Right cardiac atrium (tissue), 5 donors: Measurements from ENCODE around the gene NDUFS3. TPM values are rescaled to one million over a fixed set of nuclear protein-coding genes. Genes with fewer than 3 reads are reported as not detected.
A peak's percentile ranks its signal among the peaks of the same experiment; 100 is the strongest.
"Not testable (repeated sequence)": the region's sequence is repeated elsewhere in the genome, so short reads cannot be mapped to it uniquely, and the experiment has no call there.

Experiments used
- ATAC-seq, 2 donors: fragments of 200-7000 bp; cut with Tn5 transposase; one replicate each; pipeline versions ENCODE4 v1.8.0 to v1.9.1; 2020; ENCODE audit warnings: moderate library complexity in 2 of 2, mild to moderate bottlenecking in 1 of 2
- DNase-seq, 3 donors: peaks; one replicate each; pipeline ENCODE4 v3.0.0-alpha.2; 2020
- H3K27ac ChIP-seq: one replicate; pipeline ENCODE4 v1.5.1; 2013; ENCODE audit warnings: mild to moderate bottlenecking, low read length, control low read depth, moderate library complexity
- H3K27me3 ChIP-seq: one replicate; pipeline ENCODE4 v1.6.1; 2013; ENCODE audit not compliant: control insufficient read depth, insufficient read depth
- H3K4me1 ChIP-seq: one replicate; pipeline ENCODE4 v1.6.1; 2013; ENCODE audit warnings: low read length; ENCODE audit not compliant: control insufficient read depth, insufficient read depth
- H3K4me3 ChIP-seq: one replicate; pipeline ENCODE4 v1.5.1; 2013; ENCODE audit warnings: low read length, control low read depth
- H3K9me3 ChIP-seq: one replicate; pipeline ENCODE4 v1.6.1; 2013; ENCODE audit warnings: low read length; ENCODE audit not compliant: control insufficient read depth
- WGBS: extraction: QIAGEN DNeasy Blood & Tissue Kit; methylation state at CpG from one replicate; pipeline ENCODE4 v1.1.7; 2013; 5-methylcytosine and 5-hydroxymethylcytosine counted together
- intact Hi-C, 4 donors: fragments of 100-400 bp; cut with DNase I; formaldehyde crosslinking; loops; one replicate each; pipeline versions ENCODE4 v1.11.0 to v1.14.0; 2022 to 2023
- long read RNA-seq, 4 donors: library from polyadenylated mRNA; unstranded; transcript quantifications; one replicate each; pipeline ENCODE4 v2.0.0, GENCODE V29; 2020 to 2021
- polyA plus RNA-seq: library from polyadenylated mRNA; stranded (reverse); fragments of 200-250 nt; gene quantifications from one replicate; pipeline ENCODE4 v1.2.3, GENCODE V29; 2013
- total RNA-seq, 4 donors: library from RNA; stranded (reverse); fragmentation: NEBNext Ultra II Directional; extraction: Animal tissue kit (Norgen Biotek cat#: 25700); gene quantifications; one replicate each; pipeline ENCODE4 v1.2.1, GENCODE V29; 2021
- donor health status: healthy with polysubstance abuse.
- donor health status: DM: no; HTN: yes; CAD: no.
- donor health status: DM: no; HTN: no; CAD: no.
- donor health status: DM: no; HTN: yes; CAD: no; lungs with severe emphysema.
- donor health status: DM: yes; HTN: yes; CAD: no.

Gene NDUFS3
- total RNA-seq (100 to 1,000 TPM; 143 to 189 (median 165) TPM), polyA plus RNA-seq (260 TPM)
- long read RNA-seq, donor 1, transcript NDUFS3-201 (7 exons, 958 nt) = major isoform, 103 of 110 reads
- long read RNA-seq, donor 1, partial matches to known transcripts = 3 of 110 reads
- long read RNA-seq, donor 1, other reads (novel, unspliced or antisense) = 4 of 110 reads
- long read RNA-seq, donor 2, transcript NDUFS3-201 (7 exons, 958 nt) = major isoform, 89 of 107 reads
- long read RNA-seq, donor 2, partial matches to known transcripts = 1 of 107 reads
- long read RNA-seq, donor 2, other reads (novel, unspliced or antisense) = 17 of 107 reads
- long read RNA-seq, donor 3, transcript NDUFS3-201 (7 exons, 958 nt) = major isoform, 96 of 115 reads
- long read RNA-seq, donor 3, partial matches to known transcripts = 3 of 115 reads
- long read RNA-seq, donor 3, other reads (novel, unspliced or antisense) = 16 of 115 reads
- long read RNA-seq, donor 4, transcript NDUFS3-201 (7 exons, 958 nt) = major isoform, 44 of 53 reads
- long read RNA-seq, donor 4, partial matches to known transcripts = 1 of 53 reads
- long read RNA-seq, donor 4, other reads (novel, unspliced or antisense) = 8 of 53 reads

- DNase-seq = peak; percentile 90 to 94 (median 93)
- WGBS = under 1% methylated on average over 72 of the region's 72 CpGs
- Histone ChIP-seq H3K27me3 (no peaks in the 10 kb centered on the region), H3K9me3 (no peaks in the 10 kb centered on the region), H3K27ac (peak within 1 kb of the TSS; percentile 82), H3K4me3 (peak within 1 kb of the TSS; percentile 88), H3K4me1 (peaks cover 6% of the 10 kb centered on the region)
- intact Hi-C loops = no loop called here
- ATAC-seq = peak; percentile 95
These were observed at the start of gene NDUFS3, which contains the start of gene KBTBD4 for GRCh38 chr11:47578524-47579494. Gene NDUFS3, plus strand, starts transcription at chr11:47579074. Its CDS starts 18 bp downstream, at chr11:47579092. Gene KBTBD4, minus strand, starts transcription at chr11:47578970. Its CDS starts 19 bp downstream, at chr11:47578951.

DNA sequence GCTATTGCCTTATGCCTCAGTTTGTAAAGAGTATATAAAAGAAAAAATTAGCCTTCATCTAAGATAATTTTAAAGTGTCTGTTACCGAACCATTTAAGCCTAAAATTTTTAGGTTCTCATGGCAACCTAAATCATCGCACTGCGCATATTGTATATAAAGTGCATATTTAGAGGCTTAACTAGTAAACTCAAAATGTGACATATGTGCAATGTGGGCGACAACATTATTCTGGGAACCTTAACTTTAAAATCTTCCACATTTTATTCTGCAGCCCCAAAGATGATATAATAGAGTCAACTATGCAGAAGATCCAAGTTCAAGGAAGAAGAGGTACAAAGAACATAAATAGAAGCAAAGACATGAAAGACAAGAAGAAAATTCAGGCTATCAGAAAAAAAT lies 48.9 kb upstream of the NDUFS3 start:
- Histone ChIP-seq H3K9me3 (no peaks in the 10 kb centered on the region), H3K27me3 (no peaks in the 10 kb centered on the region), H3K4me3 (no peak overlapping the region), H3K27ac (no peak overlapping the region), H3K4me1 (peaks cover 7% of the 10 kb centered on the region)
- no peak for ATAC-seq
- intact Hi-C loops = no loop called here
- 98% methylated on average over 4 of the region's 4 CpGs for WGBS
- DNase-seq = no peak

DNA sequence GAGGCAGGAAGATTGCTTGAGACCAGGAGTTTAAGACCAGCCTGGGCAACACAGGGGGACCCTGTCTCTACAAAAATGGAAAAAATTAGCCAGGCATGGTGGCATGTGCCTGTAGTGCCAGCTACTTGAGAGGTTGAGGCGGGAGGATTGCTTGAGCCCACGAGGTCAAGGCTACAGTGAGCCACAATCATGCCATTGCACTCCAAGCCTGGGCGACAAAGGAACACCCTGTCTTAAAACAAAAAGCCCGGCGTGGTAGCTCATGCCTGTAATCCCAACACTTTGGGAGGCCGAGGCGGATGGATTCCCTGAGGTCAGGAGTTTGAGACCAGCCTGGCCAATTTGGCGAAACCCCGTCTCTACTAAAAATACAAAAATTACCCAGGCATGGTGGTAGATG lies 48.2 kb upstream of the NDUFS3 start:
- H3K27ac ChIP-seq, intact Hi-C loops, DNase-seq, H3K9me3 ChIP-seq, H3K27me3 ChIP-seq, H3K4me1 ChIP-seq, ATAC-seq, H3K4me3 ChIP-seq: not testable (repeated sequence)
- 88% methylated on average over 9 of the region's 9 CpGs for WGBS

DNA sequence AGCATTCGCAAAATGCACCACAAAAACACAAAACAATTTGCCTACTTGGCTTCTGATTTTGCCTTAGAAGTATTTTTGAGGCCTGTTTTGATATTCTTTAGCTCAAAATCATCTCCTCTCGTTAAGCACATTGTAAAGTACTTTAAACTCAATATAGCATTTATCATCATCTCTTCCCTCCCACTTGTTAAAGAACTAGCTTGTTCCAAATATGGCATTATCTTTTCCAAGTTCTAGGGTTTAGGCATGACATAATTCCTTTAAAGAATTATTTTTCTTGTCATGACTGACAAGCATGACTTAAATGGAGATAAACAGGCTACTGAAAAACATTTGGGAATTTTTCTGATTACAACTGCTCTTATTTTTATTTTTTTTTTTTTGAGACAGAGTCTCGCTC lies 47.2 kb upstream of the NDUFS3 start:
- 66% methylated on average over 3 of the region's 3 CpGs for WGBS
- H3K27me3 ChIP-seq = no peaks in the 10 kb centered on the region
- intact Hi-C loops = no loop called here
- DNase-seq (no peak), ATAC-seq (peak; percentile 35 to 37)
- no peaks in the 10 kb centered on the region for H3K9me3 ChIP-seq
- no peak overlapping the region for H3K4me3 ChIP-seq
- H3K27ac ChIP-seq = no peak overlapping the region
- H3K4me1 ChIP-seq = peaks cover 8% of the 10 kb centered on the region

- H3K27ac ChIP-seq = no peak overlapping the region
- peaks cover 11% of the 10 kb centered on the region for H3K4me1 ChIP-seq
- no peaks in the 10 kb centered on the region for H3K9me3 ChIP-seq
- WGBS = 77% methylated on average over 2 of the region's 2 CpGs
- intact Hi-C loops = no loop called here
- H3K27me3 ChIP-seq = no peaks in the 10 kb centered on the region
- H3K4me3 ChIP-seq = no peak overlapping the region
- no peak for DNase-seq
- ATAC-seq = no peak
These were observed 46.2 kb upstream of the NDUFS3 start for GRCh38 chr11:47532597-47533213.

DNA sequence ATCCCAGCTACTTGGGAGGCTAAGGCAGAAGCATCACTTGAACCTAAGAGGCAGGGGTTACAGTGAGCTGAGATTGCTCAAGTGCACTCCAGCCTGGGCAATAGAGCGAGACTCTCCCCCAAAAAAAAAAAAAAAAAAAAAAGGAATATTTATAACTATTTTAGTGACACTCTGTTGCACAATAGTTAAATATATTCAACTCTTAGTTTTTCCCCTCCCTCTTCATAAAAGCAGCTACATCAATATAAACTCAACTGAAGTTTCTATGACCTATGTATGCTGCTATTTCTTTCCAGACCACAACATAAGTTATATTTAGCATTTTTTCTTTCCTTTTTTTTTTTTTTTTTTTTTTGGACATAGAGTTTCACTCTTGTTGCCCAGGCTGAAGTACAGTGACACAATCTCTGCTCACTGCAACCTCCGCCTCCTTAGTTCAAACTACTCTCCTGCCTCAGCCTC lies 45.2 kb upstream of the NDUFS3 start:
- DNase-seq (no peak), ATAC-seq (no peak)
- H3K27me3 ChIP-seq = no peaks in the 10 kb centered on the region
- no peak overlapping the region for H3K4me3 ChIP-seq
- H3K27ac ChIP-seq = no peak overlapping the region
- peaks cover 11% of the 10 kb centered on the region for H3K4me1 ChIP-seq
- H3K9me3 ChIP-seq = no peaks in the 10 kb centered on the region
- intact Hi-C loops = no loop called here
- 86% methylated on average over 2 of the region's 2 CpGs for WGBS

DNA sequence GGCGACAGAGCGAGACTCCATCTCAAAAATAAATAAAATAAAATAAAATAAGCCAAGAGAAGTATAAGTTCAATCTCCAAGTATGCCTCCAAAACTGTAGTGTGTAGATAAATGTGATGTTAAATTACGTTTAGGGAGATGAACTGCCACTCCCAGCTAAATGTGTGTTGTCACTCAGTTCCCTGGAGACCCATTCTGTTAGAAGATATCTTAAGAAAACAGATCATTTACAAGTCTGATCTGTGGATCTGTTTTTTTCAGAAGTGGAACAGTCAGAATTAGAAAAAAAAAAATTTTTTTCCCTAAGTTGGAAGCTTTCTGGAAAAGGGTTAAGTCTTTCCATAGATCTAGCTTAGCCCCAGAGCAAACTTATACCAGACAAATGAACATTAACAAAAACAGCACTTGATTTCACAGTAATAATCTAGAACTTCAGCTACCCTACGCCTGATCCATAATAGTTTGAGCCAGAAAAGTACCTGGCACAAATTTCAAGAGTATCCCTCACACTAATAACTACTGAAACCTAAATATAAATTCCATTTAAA lies 44.1 kb upstream of the NDUFS3 start:
- no peaks in the 10 kb centered on the region for H3K27me3 ChIP-seq
- no peaks in the 10 kb centered on the region for H3K9me3 ChIP-seq
- intact Hi-C loops = no loop called here
- DNase-seq (no peak), ATAC-seq (no peak)
- H3K4me3 ChIP-seq = no peak overlapping the region
- 84% methylated on average over 4 of the region's 4 CpGs for WGBS
- peaks cover 17% of the 10 kb centered on the region for H3K4me1 ChIP-seq
- no peak overlapping the region for H3K27ac ChIP-seq

DNA sequence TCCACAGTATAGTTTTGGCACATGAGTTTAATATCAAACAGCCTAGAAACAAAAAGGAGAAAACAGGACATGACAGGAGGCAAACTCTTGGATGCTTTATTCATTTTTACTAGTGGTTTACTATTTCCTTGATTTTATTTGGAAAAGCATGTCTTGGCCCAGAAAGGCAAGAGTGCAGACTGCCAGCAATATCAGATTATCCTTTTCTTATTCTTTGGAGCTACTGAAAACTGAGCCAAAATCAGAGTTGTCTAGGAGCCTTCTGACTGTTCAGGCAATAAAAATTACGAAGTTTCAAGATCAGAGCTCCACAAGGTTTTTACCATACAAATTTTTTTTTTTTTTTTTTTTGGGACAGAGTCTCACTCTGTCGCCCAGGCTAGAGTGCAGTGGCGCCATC lies 42.0 kb upstream of the NDUFS3 start:
- Histone ChIP-seq H3K27ac (no peak overlapping the region), H3K9me3 (no peaks in the 10 kb centered on the region), H3K4me1 (peaks cover 19% of the 10 kb centered on the region), H3K27me3 (no peaks in the 10 kb centered on the region), H3K4me3 (no peak overlapping the region)
- ATAC-seq (peak in 1 of 2 donors; percentile 50), DNase-seq (no peak)
- intact Hi-C loops = no loop called here
- WGBS = 64% methylated on average over 3 of the region's 3 CpGs

DNA sequence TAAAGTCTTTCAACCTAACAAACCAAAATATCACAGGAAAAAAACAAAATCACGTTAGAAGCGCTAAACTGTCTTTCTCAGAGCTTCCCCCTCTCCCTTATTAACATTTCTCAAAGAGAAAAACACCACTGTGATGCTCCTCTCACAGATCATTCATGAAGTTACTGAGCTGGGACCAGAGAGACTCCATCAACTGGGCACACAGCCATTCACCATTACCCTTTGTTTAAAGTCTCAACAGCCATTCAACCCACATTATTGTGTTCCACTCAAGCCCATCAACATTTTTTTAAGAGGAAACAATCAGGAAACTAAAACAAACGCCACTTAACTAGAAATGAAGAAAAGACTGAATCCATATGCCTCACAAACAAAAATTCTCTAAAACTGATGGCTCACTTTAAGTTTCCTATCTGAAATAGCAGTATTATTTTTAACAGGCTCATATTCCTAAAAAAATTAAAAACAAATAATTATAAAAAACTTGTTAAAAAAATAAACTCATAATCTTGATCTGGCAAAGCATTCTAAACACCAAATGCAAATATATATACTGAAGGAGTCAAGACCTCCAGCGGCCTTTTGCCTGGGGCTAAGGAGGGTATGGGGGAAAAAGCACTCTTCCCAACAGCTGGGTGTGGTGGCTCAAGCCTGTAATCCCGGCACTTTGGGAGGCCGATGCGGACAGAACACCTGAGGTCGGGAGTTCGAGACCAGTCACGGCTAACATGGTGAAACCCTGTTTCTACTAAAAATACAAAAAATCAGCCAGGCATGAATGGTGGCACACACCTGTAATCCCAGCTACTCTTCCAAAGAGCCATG lies 39.9 kb upstream of the NDUFS3 start:
- Histone ChIP-seq H3K4me3 (no peak overlapping the region), H3K27ac (no peak overlapping the region), H3K9me3 (no peaks in the 10 kb centered on the region), H3K27me3 (no peaks in the 10 kb centered on the region), H3K4me1 (peaks cover 14% of the 10 kb centered on the region)
- no peak for DNase-seq
- no peak for ATAC-seq
- intact Hi-C loops = no loop called here
- 84% methylated on average over 10 of the region's 10 CpGs for WGBS
